Osteoblast (primary cell): Measurements from ENCODE around the gene LRP1. TPM values are rescaled to one million over a fixed set of nuclear protein-coding genes. Genes with fewer than 3 reads are reported as not detected.

Source experiments
- DNase-seq: peaks from one replicate; pipeline ENCODE4 v3.0.0; 2011; ENCODE audit warnings: low spot score, mixed read lengths; ENCODE audit not compliant: insufficient read length; ENCODE audit errors: missing footprints
- H2AFZ ChIP-seq: 2 replicates; pipeline ENCODE4 v1.6.0; 2011; ENCODE audit warnings: mild to moderate bottlenecking, low read length
- H3K27ac ChIP-seq: 2 replicates; pipeline ENCODE4 v1.5.1; 2011; ENCODE audit warnings: mild to moderate bottlenecking, low read depth, low read length, moderate library complexity
- H3K27me3 ChIP-seq: 2 replicates; pipeline ENCODE4 v1.6.0; 2012; ENCODE audit warnings: mild to moderate bottlenecking, control low read depth, inconsistent platforms, low read length, moderate library complexity; ENCODE audit not compliant: insufficient read depth
- H3K36me3 ChIP-seq: 2 replicates; pipeline ENCODE4 v1.5.1; 2011; ENCODE audit warnings: mild to moderate bottlenecking, low read length, control low read depth, moderate library complexity; ENCODE audit not compliant: insufficient read depth
- H3K4me1 ChIP-seq: 2 replicates; pipeline ENCODE4 v1.5.1; 2011; ENCODE audit warnings: mild to moderate bottlenecking, low read length, control low read depth, moderate library complexity; ENCODE audit not compliant: insufficient read depth
- H3K4me2 ChIP-seq: 2 replicates; pipeline ENCODE4 v1.6.0; 2011; ENCODE audit warnings: mild to moderate bottlenecking, low read length; ENCODE audit not compliant: insufficient read depth
- H3K4me3 ChIP-seq: fragments of 200-600 bp; sonication (generic); 3 replicates; pipeline ENCODE4 v1.5.1; 2012; ENCODE audit warnings: mild to moderate bottlenecking, low read length, inconsistent platforms; ENCODE audit not compliant: insufficient read depth
- H3K79me2 ChIP-seq: 2 replicates; pipeline ENCODE4 v1.6.0; 2012; ENCODE audit warnings: mild to moderate bottlenecking, low read length, control low read depth, inconsistent platforms; ENCODE audit not compliant: insufficient read depth
- H3K9me3 ChIP-seq: 2 replicates; pipeline ENCODE4 v1.5.1; 2011; ENCODE audit warnings: low read depth, low read length, control low read depth
- H4K20me1 ChIP-seq: 2 replicates; pipeline ENCODE4 v1.6.0; 2012; ENCODE audit warnings: mild to moderate bottlenecking, low read length, control low read depth; ENCODE audit not compliant: insufficient read depth
- total RNA-seq: library from RNA; depleted of rRNA; stranded (reverse); fragments of >200 nt; gene quantifications from 2 replicates; pipeline ENCODE4 v1.2.3, GENCODE V29; 2012
- TF ChIP-seq, protein P1 (sequence below): IDR thresholded peaks from 2 replicates; pipeline ENCODE4 v1.5.1; 2011; ENCODE audit warnings: mild to moderate bottlenecking, low read depth, low read length, moderate library complexity; ENCODE audit errors: extremely low read depth

Gene LRP1
- total RNA-seq, 1 donor: 744 TPM

GRCh38 chr12:57202321-57202720 is 74.0 kb downstream of the LRP1 start:
- Histone ChIP-seq H3K9me3 (no peaks in the 10 kb centered on the region), H3K4me1 (no peaks in the 10 kb centered on the region), H3K27me3 (no peaks in the 10 kb centered on the region), H4K20me1 (peaks cover 39% of the 10 kb centered on the region), H3K36me3 (peaks cover 94% of the 10 kb centered on the region), H3K4me2 (no peak overlapping the region), H3K79me2 (peaks cover 26% of the 10 kb centered on the region), H3K27ac (no peak overlapping the region), H2AFZ (no peak overlapping the region), H3K4me3 (no peak overlapping the region)
- DNase-seq: no peak
- TF ChIP-seq, protein P1, sequence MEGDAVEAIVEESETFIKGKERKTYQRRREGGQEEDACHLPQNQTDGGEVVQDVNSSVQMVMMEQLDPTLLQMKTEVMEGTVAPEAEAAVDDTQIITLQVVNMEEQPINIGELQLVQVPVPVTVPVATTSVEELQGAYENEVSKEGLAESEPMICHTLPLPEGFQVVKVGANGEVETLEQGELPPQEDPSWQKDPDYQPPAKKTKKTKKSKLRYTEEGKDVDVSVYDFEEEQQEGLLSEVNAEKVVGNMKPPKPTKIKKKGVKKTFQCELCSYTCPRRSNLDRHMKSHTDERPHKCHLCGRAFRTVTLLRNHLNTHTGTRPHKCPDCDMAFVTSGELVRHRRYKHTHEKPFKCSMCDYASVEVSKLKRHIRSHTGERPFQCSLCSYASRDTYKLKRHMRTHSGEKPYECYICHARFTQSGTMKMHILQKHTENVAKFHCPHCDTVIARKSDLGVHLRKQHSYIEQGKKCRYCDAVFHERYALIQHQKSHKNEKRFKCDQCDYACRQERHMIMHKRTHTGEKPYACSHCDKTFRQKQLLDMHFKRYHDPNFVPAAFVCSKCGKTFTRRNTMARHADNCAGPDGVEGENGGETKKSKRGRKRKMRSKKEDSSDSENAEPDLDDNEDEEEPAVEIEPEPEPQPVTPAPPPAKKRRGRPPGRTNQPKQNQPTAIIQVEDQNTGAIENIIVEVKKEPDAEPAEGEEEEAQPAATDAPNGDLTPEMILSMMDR: no peak

DNA sequence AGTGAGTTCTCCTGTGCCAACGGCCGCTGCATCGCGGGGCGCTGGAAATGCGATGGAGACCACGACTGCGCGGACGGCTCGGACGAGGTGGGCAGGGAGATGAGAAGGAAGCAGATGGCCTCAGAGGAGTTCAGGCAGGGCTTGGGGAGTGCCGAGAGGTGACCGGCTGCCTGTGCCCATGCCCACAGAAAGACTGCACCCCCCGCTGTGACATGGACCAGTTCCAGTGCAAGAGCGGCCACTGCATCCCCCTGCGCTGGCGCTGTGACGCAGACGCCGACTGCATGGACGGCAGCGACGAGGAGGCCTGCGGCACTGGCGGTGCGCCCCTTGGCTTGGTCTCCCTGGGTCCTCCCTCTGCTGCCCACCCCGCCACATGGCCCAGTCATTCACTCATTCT is 74.9 kb downstream of the LRP1 start:
- Histone ChIP-seq H3K36me3 (peaks cover 94% of the 10 kb centered on the region), H3K9me3 (no peaks in the 10 kb centered on the region), H4K20me1 (peaks cover 32% of the 10 kb centered on the region), H3K4me3 (no peak overlapping the region), H3K27me3 (no peaks in the 10 kb centered on the region), H3K4me2 (no peak overlapping the region), H2AFZ (no peak overlapping the region), H3K79me2 (peaks cover 18% of the 10 kb centered on the region), H3K27ac (no peak overlapping the region), H3K4me1 (no peaks in the 10 kb centered on the region)
- DNase-seq: no peak
- TF ChIP-seq, protein P1: no peak

- Histone ChIP-seq H3K4me3 (no peak overlapping the region), H2AFZ (no peak overlapping the region), H3K9me3 (no peaks in the 10 kb centered on the region), H3K27me3 (no peaks in the 10 kb centered on the region), H3K27ac (no peak overlapping the region), H3K4me1 (no peaks in the 10 kb centered on the region), H3K79me2 (peaks cover 14% of the 10 kb centered on the region), H3K36me3 (peaks cover 94% of the 10 kb centered on the region), H3K4me2 (no peak overlapping the region), H4K20me1 (peaks cover 33% of the 10 kb centered on the region)
- TF ChIP-seq, protein P1: no peak
- DNase-seq: no peak
These were observed 75.5 kb downstream of the LRP1 start for GRCh38 chr12:57203791-57204190.

DNA sequence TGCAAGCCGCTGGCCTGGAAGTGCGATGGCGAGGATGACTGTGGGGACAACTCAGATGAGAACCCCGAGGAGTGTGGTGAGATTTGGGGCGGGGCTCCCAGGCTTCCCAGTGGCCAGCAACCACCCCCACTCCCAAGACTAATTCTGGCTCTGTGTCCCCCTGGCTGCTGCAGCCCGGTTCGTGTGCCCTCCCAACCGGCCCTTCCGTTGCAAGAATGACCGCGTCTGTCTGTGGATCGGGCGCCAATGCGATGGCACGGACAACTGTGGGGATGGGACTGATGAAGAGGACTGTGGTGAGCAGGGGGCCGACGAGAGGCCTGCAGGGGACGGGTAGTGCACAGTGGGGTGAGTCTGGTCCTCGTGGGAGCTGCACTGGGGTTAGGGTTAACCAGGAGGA is 76.2 kb downstream of the LRP1 start:
- H3K4me1 ChIP-seq: no peaks in the 10 kb centered on the region
- H3K36me3 ChIP-seq: peaks cover 94% of the 10 kb centered on the region
- no peak overlapping the region for H3K27ac ChIP-seq
- H4K20me1 ChIP-seq: peaks cover 33% of the 10 kb centered on the region
- DNase-seq: no peak
- no peaks in the 10 kb centered on the region for H3K9me3 ChIP-seq
- no peak overlapping the region for H3K4me3 ChIP-seq
- H2AFZ ChIP-seq: no peak overlapping the region
- no peaks in the 10 kb centered on the region for H3K27me3 ChIP-seq
- H3K4me2 ChIP-seq: no peak overlapping the region
- peaks cover 11% of the 10 kb centered on the region for H3K79me2 ChIP-seq
- TF ChIP-seq, protein P1: no peak
